Nephron (organoid): Measurements from ENCODE around the gene PRKCD.

Experiments used
- H3K27ac Mint-ChIP-seq, 3 experiments: 2 replicates each; pipeline ENCODE4 v1.8.0; 2020; ENCODE audit warnings: mixed read lengths in 3 of 3, mild to moderate bottlenecking in 2 of 3, moderate library complexity in 1 of 3
- H3K27me3 Mint-ChIP-seq: 2 replicates; pipeline ENCODE4 v1.8.0; 2021; ENCODE audit warnings: low read depth, mild to moderate bottlenecking, moderate library complexity, mixed read lengths
- H3K36me3 Mint-ChIP-seq: 2 replicates; pipeline ENCODE4 v1.8.0; 2020; ENCODE audit warnings: low read depth, mixed read lengths
- H3K4me1 Mint-ChIP-seq: 2 replicates; pipeline ENCODE4 v1.8.0; 2020; ENCODE audit warnings: mixed read lengths
- H3K4me3 Mint-ChIP-seq, 3 experiments: 2 replicates each; pipeline ENCODE4 v1.8.0; 2020; ENCODE audit warnings: mild to moderate bottlenecking in 3 of 3, mixed read lengths in 3 of 3, moderate library complexity in 2 of 3
- H3K9me3 Mint-ChIP-seq: 2 replicates; pipeline ENCODE4 v1.8.0; 2020; ENCODE audit warnings: mixed read lengths
- CTCF ChIP-seq, 3 experiments: fragments of 200-600 bp; sonication (generic); IDR thresholded peaks; one replicate each; pipeline ENCODE4 v1.5.0; 2021; ENCODE audit warnings: antibody characterized with exemption in 3 of 3; ENCODE audit not compliant: unreplicated experiment in 3 of 3

Gene PRKCD

GRCh38 chr3:53221345-53221744 lies 60.3 kb downstream of the PRKCD start:
- H3K27me3 Mint-ChIP-seq, result peaks cover 4% of the 10 kb centered on the region
- H3K4me3 Mint-ChIP-seq, result no peak overlapping the region
- peaks cover 15% of the 10 kb centered on the region for H3K36me3 Mint-ChIP-seq
- no peak overlapping the region for H3K27ac Mint-ChIP-seq
- no peaks in the 10 kb centered on the region for H3K9me3 Mint-ChIP-seq
- H3K4me1 Mint-ChIP-seq, result no peaks in the 10 kb centered on the region
- no peak for TF ChIP-seq CTCF (IDR thresholded peaks at IDR 0.05; ENCODE audit: unreplicated experiment in 3 of 3)

- TF ChIP-seq CTCF (IDR thresholded peaks at IDR 0.05; ENCODE audit: unreplicated experiment in 3 of 3), result no peak
- Mint-ChIP-seq H3K4me1 (no peaks in the 10 kb centered on the region), H3K27ac (no peak overlapping the region), H3K27me3 (peaks cover 4% of the 10 kb centered on the region), H3K36me3 (peaks cover 15% of the 10 kb centered on the region), H3K4me3 (no peak overlapping the region), H3K9me3 (no peaks in the 10 kb centered on the region)
Observed at GRCh38 chr3:53221827-53222182, 60.8 kb downstream of the PRKCD start.

- Mint-ChIP-seq H3K4me1 (no peaks in the 10 kb centered on the region), H3K36me3 (peaks cover 17% of the 10 kb centered on the region), H3K27me3 (peaks cover 4% of the 10 kb centered on the region), H3K4me3 (no peak overlapping the region), H3K27ac (no peak overlapping the region), H3K9me3 (no peaks in the 10 kb centered on the region)
- TF ChIP-seq CTCF (IDR thresholded peaks at IDR 0.05; ENCODE audit: unreplicated experiment in 3 of 3), result no peak
Observed at GRCh38 chr3:53222183-53222901, 61.3 kb downstream of the PRKCD start.

- Mint-ChIP-seq H3K9me3 (no peaks in the 10 kb centered on the region), H3K27ac (no peak overlapping the region), H3K36me3 (peaks cover 21% of the 10 kb centered on the region), H3K27me3 (peaks cover under 1% of the 10 kb centered on the region), H3K4me1 (no peaks in the 10 kb centered on the region), H3K4me3 (no peak overlapping the region)
- no peak for TF ChIP-seq CTCF (IDR thresholded peaks at IDR 0.05; ENCODE audit: unreplicated experiment in 3 of 3)
Observed at GRCh38 chr3:53223025-53223424, 62.0 kb downstream of the PRKCD start.

GRCh38 chr3:53223541-53223966 lies 62.5 kb downstream of the PRKCD start:
- no peak overlapping the region for H3K27ac Mint-ChIP-seq
- no peaks in the 10 kb centered on the region for H3K27me3 Mint-ChIP-seq
- peaks cover 26% of the 10 kb centered on the region for H3K36me3 Mint-ChIP-seq
- H3K9me3 Mint-ChIP-seq, result no peaks in the 10 kb centered on the region
- H3K4me3 Mint-ChIP-seq, result no peak overlapping the region
- no peaks in the 10 kb centered on the region for H3K4me1 Mint-ChIP-seq
- TF ChIP-seq CTCF (IDR thresholded peaks at IDR 0.05; ENCODE audit: unreplicated experiment in 3 of 3), result no peak

- no peak for TF ChIP-seq CTCF (IDR thresholded peaks at IDR 0.05; ENCODE audit: unreplicated experiment in 3 of 3)
Observed at GRCh38 chr3:53224026-53224425, 63.0 kb downstream of the PRKCD start.

More at GRCh38 chr3:53224026-53224425, 63.0 kb downstream of the PRKCD start:
- Mint-ChIP-seq H3K4me3 (no peak overlapping the region), H3K36me3 (peaks cover 30% of the 10 kb centered on the region), H3K9me3 (no peaks in the 10 kb centered on the region), H3K27ac (no peak overlapping the region), H3K27me3 (no peaks in the 10 kb centered on the region), H3K4me1 (no peaks in the 10 kb centered on the region)
